Stimulated activated CD4-positive, alpha-beta T cell treated with anti-CD3 and anti-CD28 coated beads, Interleukin-4, amount 100 ng/mL, for 24 hours (primary cell): ENCODE results near the gene PPP1R1C.
A peak's percentile ranks its signal among the peaks of the same experiment; 100 is the strongest.

ENCODE experiments used
- DNase-seq: peaks from one replicate; pipeline ENCODE4 v3.0.0-alpha.2; 2020

The PPP1R1C gene

DNA sequence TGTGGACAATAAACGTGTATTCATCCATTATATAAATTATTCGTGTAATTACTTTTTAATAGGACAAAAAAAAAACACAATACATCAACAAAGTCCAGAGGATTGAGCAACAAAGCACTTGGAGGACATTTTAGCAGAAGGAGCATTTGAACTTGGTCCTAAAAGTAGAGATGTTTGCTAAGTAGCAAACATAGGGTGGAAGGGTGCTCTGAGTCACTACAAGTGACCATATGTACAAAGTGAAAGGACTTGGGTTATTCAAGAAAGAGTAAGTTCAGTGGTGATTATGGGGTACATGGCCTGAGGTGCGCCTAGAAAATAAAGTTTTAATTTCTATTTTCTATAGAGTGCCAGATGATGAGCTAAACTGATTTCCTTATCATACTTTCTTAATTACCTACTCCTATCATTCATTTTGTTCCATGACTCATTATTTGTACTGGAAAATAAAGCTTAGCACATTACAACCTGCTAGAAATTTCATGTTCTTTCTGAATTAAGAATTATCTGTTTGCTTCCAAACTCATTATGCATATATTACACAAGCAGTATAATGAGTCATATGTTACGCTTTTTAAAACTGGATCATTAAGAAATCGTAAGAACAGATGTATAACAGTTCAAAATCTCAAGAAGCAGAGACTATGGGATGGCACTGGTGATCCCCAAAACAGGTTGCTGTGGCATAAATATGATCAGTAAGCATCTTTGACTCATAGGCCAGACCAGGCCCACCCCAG is 13.1 kb upstream of the PPP1R1C start:
- no peak for DNase-seq

DNA sequence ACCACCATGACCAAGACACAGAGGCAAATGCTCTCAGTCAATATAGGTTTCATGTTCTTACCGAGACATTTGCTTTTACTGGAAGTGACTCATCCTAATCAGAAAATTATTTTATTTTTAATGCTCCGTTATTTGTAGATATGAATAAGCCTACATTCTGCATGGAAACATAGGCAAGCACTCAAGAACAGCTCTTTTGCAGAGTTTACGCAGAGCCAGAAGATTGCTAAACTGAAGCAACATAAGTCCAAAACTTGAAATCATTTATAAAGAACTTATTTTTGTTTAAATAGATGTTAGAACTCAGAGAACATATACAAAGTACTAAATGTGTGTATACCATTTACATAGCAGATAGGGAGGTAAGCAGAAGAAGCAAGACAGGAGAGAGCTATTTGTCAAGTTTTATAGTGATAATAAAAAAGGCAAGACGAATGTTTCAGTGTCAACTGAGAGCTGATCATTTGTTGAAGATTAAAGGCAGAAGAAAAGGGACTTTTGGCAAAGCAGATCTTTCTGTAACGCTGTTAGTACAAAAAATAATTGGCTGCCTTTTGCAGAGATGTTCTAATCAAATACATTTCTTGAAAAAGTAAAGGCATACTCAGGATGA is 12.4 kb upstream of the PPP1R1C start:
- DNase-seq, result no peak

DNA sequence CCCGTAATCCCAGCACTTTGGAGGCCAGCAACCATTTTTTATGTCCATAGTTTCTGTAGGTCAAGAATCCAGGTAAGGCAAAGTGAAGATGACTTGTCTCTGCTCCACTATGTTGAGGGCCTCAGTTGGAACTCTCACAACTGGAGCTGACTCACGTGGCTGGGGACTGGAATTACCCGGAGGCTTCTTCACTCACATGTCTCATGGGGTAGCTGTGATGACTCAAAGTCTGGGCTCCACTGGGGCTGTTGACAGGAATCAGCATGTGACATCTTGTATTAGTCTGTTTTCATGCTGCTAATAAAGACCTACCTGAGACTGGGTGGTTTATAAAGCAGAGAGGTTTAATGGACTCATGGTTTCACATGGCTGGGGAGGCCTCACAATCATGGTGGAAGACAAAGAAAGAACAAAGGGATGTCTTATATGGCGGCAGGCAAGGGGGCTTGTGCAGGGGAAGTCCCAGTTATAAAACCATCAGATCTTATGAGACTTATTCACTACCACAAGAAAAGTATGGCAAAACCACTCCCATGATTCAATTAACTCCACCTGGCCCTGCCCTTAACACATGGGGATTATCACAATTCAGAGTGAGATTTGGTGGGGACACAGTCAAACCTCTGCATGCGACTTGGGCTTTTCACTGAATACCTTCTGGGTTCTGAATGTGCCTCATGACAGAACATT is 7.8 kb upstream of the PPP1R1C start:
- DNase-seq, result peak; percentile 28

DNA sequence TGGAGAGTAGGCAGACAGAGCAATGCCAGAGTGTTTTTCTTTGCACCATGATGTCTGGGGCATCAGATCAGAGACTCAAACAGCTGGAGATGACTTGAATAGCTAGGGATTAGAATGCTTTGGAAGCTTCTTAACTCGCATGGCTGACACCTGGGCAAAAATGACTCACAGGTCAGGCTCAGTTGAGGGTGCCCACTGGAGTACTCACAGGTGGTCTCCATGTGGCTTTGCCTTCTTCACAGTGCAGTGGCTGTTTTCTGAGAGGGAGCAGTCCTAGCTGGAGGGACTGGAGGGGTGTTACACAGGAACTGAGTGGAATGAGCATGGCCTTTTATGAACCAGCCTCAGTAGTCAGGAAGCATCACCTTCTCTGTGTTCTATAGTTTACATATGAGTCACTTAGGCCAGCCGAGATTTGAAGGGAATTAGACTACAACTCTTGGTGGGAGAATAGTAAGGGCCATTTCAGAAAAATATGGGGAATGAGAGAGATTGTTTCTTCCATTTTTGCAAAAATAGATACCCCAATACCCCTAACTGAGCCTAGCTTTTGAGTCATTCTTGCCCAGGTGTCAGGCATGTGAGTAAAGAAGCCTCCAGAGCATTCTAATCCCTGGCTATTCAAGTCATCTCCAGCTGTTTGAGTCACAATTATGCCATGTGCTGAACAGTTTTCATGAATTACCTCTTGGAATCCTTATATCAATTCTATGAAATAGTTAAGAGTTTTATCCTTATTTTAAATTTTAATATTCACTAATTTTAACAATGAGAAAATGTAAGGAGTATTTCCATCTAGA is 7.1 kb upstream of the PPP1R1C start:
- no peak for DNase-seq

DNA sequence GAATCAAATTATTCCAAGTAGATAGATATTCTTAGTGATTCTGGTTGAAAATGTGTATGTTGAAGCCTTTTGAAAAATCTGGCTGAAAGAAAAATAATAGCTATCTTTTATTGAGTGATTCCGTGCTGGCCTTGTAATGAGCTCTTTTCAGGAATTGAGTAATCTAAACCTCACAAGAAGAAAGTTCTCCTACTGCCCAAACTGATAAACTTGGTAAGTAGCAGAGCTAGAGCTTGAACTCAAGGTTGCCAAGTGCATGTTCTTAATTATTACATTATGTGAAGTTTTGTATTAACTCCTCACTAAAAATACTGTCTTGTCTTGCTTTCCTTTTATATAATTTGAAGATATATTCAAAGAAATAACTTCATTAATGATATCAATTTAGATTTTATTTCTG is 1.6 kb upstream of the PPP1R1C start:
- no peak for DNase-seq

DNA sequence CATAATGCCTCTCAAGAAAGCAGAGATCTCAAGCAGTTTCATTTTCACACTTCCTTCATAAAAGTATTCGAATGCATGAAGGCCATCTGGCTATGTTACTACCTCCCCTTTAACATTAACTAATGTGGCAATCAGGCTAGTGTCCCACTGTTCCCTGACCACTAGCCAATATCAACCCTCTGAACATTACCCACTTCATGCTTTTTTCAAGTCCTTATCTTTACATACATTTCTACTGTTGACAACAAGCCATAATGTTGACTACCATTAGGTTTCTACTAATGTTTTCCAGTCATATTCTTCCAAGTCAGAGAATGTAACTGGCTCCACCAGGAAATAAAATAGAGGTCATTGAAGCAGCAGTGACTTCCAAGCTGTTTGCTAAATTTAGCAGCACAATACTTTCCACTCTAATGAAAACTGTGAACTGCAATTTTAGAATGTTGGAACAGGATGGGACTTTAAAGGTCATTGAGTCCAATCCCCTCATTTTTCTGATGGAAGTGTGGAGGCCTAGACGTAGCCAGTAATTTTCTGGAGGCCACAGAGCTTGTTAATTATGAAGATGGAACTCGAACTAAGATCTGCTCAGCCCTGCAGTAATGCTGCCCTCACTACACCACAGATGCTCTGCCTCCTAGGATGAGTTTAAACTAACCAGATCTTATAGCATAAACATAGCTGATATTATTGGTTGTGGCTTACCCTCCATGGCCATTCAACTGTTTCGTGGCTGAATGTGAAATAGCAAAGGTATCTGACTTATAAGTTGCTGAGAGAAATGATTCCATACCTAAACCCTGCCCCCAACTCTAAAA is 630 bp upstream of the PPP1R1C start:
- DNase-seq, result no peak

DNA sequence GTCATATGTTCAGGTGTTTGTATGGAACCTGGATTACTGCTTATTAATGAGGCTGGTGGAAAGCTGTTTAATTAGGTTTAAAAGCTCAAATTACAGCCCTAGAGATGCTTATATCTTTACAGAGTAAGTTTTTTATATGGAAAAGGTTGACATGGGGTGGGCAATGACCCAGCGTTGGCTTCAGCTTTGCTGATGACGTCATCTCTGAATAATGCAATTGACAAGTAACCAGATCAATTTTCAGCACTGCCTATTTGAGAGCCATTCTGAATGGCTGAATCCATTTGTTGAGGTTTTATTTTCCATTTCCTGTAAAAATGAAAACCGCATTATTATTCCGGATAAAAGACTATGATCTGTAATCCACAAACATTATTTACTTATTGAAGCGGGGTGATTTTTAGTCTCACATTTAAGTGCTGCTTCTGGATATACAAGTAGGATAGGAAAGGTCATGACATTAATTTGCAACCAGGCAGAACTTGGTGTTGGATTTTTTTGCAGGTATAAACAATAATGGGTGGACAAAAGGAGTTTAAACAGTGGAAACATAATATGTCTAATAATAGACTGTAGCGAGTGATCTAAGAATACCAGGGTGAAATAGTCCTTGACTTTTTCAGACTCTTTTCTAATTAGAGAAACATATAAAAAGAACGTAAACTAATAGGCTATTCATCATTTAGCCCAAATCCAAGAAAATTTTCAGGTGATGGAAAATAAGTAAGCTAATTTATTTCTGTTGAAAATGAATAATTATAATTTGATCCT is 2.7 kb downstream of the PPP1R1C start:
- DNase-seq, result no peak

DNA sequence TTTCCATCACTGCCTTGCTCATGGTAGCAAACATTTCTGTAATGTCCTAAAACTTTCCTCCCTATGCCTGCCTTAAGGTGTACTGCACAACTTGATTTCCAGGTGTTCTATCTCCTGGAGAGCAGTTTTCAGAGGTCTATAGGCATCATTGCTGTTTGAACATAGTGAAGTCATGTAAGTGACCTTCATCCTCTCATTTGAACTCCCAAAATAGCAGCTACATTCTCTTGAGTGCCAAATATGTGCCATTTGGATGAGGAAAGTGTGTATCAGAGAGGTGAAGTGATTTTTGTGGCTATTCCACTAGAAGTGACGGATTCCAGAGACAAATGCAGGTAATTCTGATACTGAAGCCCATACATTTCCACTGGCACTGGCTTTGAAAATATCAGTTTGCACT is 3.4 kb downstream of the PPP1R1C start:
- no peak for DNase-seq

DNA sequence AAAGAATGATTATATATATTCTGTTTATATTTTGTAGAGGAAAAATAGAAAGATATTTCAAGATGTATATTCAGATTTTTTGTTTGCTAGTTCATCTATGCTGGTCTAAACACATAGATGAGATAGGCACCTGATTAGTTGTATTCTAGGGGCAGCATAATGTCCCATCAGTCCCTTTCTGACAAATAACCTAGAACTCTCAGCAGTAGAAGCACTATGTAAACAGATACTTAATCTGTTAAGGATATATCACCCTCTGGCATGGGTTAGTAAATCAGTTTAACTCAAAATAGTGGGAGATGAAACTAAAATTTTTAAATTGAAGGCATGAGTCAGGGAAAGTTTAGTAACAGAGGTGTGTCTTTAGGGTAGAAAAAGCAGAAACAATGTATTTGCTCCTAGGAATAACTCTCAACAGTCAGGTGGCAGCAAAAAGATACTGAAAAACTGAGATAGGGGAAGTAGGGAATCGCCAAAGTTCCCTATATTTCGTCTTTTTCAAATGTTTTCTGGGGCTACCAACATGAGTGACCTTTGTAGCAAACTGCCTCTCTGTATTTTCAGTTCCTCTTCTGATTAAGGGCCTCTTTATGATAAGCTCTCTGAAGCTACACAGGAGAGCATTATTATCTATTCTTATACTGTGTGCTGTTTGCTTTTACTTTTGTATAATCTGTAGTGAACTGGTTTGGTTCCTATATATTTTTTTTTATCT is 5.7 kb downstream of the PPP1R1C start:
- DNase-seq, result no peak

DNA sequence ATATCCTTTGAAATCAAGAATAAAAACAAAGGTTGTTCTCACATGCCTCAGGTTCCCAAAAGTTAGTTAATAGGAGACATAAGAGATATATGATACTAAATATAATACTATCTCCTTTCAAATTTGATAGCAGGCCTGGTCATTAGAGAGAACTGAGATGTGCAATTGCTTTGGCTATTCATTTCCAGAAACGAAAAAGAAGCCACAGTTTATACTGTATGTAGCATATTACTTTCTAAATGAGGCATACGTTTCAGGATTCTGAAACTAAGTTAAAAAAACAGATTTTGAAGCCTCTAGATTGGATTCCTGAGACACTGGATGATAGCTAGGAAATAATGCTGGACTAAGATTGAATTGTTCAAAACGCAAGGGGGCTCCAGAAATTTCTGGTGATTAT is 7.1 kb downstream of the PPP1R1C start:
- DNase-seq, result no peak

DNA sequence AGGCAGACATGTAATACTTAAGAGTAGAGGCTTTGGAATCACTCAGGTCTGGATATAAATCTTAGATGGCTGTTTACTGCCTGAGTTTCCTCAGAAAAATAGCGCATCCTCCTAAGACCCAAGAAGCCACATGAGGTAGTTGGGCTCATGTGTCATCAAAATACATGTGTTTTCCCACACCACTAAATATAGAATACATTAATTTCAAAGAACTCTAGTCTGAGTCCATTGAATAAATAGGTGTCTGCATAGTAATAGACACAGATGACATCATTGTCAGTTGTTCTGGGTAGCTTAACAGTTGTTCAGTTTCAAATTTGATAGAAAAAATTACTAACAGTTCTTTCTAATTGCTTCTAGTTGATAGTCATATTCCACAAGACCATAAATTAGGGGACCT is 9.6 kb downstream of the PPP1R1C start:
- DNase-seq, result no peak

DNA sequence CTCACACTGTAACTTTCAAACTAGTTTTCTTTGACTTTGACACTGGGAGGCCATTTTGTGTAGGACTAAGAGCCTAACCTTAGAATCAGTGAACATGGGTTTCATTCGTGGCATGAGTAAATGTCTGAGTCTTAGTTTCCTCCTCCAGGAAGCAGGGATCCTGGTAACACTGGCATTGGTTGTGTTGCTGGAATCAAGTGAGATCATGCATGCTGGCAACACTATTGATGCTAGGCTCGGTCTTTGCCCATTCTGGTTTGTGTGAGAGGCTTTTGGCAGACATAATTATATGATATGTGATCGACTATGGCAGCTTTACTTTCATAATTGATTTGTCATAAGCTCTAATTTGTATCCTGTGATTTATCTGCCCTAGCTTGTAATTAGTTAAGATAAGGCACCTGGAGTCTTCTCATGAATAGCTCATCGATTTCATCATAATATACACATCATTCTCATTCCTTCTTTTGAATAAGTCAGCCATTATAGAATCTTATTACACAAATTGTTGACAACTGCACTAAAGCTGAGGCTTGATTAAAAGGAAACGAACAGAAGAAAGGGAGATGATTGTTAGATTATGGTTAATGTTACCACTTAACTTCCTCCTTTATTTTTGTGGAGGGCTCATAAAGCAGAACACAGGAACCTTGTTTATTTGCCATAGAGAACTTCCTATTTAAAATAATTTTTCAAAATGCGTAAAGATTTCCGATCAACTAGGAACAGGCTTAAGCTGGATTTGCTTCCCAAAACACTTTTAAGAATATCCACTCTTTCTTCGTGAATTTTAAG is 12.6 kb downstream of the PPP1R1C start:
- no peak for DNase-seq

DNA sequence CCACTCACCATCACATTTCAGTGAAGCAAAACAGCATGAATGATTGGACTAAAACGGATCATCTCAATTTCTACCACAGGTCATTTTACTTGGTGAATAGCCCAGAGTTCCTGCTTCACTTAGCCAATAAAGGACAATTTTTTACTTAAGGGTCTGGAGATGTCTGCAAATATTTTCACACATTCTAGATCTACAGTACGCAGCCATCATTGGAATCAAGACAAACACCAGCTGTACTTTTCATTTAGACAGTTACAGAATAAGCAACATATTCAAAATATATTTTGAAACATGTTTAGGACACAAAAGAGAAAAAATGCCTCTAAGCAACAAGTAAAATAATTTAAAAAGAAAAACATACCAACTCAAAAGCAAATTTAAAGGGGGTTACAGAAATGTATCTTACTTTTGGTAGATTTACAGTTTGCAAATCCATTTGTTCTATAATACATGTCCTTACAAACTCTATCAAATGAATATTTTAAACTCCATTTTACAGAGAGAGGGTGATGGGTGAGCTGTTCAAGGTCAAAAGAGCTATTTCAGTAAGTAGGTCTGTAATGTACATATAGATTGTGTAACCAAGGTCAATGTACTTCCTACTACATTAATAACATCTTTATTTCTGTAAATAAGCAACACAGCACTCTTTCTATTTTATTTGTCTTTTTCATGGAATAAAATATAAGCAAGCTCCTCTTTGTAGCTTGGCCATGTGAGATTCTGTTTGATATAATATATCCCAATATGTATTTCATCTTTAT is 13.4 kb downstream of the PPP1R1C start:
- no peak for DNase-seq

DNA sequence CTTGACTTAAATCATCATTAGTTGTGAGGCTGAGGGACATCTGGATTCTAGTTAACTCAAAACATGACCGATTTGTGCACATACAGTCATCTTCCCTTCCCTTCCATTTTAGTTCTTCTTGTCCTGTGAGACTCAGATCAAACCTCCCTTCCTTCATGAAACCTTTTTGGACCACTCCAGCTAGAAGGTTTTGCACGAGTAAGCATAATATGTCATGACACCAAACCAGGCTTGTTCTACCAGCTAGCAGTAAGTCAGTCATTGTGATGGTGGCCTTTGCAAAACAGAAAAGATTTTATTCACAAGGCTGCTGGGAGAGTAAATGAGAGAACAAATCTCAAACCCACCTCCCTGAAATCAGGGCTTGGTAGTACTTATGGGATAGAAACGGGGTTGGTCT is 14.3 kb downstream of the PPP1R1C start:
- no peak for DNase-seq

DNA sequence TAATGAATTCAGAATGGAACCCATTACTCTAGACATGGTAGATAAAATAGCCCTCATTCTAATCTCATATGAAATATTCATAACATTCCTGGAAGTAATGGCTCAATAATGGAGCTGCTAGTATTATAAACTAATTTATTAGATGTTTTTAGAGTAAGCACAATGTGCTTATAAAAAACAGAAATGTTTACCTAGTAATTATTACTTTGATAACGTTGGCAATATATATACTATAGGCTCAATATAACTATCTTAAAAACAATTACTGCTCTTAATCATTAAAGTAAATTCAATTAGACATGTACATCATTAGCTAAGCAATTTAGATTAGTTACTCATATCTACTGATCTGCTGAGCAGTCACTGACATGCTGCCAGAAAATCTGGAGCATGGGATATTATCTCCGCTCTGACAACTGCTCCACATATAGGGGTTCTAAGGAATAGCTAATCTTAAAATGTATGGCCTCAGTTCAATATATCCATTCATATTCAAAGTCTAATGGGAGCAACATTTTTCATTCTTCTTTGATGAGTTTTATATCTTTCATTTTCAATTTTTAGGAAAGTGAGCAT is 19.4 kb downstream of the PPP1R1C start:
- DNase-seq, result no peak

DNA sequence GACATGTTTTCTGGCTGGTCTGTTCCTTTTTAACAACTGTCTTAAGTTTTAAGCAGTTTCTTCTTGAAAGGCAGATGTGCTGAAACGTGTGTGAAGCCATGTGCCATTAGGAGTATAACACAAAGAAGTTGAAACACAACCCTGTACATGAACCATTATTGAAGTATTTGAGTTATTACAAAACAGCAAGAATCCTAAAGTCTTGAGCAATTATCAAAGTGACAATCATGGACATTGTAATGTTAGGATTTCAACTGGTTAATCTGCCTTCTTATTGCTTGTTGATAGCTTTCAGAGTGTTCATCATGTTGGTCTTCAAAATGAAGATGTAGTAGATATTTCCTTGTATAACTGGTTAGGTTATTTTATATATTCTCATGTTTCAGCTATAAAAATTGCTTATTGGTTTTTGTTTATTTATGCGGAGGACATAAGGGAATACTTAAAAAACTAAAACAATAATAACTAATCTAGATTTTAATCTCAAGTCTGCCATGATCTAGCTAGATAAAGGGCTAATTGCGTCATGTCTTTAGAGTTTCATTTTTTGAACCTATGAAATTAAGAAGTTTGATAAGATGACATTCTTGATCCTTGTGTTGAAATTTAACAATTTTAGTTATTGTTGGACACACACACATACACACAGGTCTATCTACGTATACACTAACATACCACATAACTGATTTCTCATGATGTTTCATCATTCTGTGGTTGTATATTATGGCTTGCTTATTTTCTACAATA is 21.1 kb downstream of the PPP1R1C start:
- DNase-seq, result no peak

DNA sequence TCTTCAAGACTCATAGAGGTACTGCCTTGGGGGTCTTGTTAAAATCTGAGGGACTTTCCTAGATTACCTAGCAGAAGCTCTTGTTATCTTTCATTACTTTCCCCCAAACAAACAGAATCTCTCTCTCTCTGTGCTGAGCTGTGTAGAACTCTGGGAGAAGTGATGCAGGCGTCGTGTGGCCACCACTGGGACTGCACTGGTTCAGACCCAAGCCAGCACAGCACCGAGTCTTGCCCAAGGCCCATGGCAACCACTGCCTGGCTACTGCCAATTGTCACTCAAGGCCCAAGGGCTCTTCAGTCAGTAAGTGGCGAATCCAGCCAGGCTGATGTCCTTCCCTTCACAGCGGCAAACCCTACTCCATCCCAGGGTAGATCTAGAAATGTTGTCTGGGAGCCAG is 28.6 kb downstream of the PPP1R1C start:
- no peak for DNase-seq
